BJ (cell line): Measurements from ENCODE around the gene CBX2. TPM values are rescaled to one million over a fixed set of nuclear protein-coding genes. Genes with fewer than 3 reads are reported as not detected.

Experiments used
- CTCF ChIA-PET: fragments of 350-600 bp; formaldehyde crosslinking; extraction: SDS; loops from one replicate; lab custom pipeline; 2021; ENCODE audit warnings: antibody characterized with exemption, inconsistent platforms; lab: Yijun Ruan, JAX
- POLR2A ChIA-PET: fragments of 300-600 bp; sonication (Branson Sonifier 250); formaldehyde crosslinking; extraction: SDS; loops from one replicate; lab custom pipeline; 2021; ENCODE audit warnings: antibody characterized with exemption; lab: Charles Lee
- DNase-seq: peaks from one replicate; pipeline ENCODE4 v3.0.0-alpha.2; 2011; ENCODE audit warnings: low read depth
- H3K27me3 ChIP-seq: 2 replicates; pipeline ENCODE4 v1.6.0; 2011; ENCODE audit warnings: low read length; ENCODE audit not compliant: control insufficient read depth, insufficient read depth
- H3K36me3 ChIP-seq: 2 replicates; pipeline ENCODE4 v1.5.1; 2011; ENCODE audit warnings: low read length; ENCODE audit not compliant: control insufficient read depth, insufficient read depth
- H3K4me3 ChIP-seq: 2 replicates; pipeline ENCODE4 v1.5.1; 2011; ENCODE audit warnings: low read depth, mild to moderate bottlenecking, control low read depth, low read length
- polyA plus RNA-seq: library from polyadenylated mRNA; depleted of rRNA; stranded (reverse); fragments of >200 nt; gene quantifications from 2 replicates; pipeline ENCODE4 v1.2.3, GENCODE V29; 2011
- TF ChIP-seq, protein P1 (sequence below): IDR thresholded peaks from 2 replicates; pipeline ENCODE4 v1.5.1; 2011; ENCODE audit warnings: low read depth, mild to moderate bottlenecking, control low read depth, inconsistent platforms, low read length, moderate library complexity; ENCODE audit not compliant: insufficient read depth

Gene CBX2
- polyA plus RNA-seq, 1 experiment: 1.5 TPM

GRCh38 chr17:79814127-79814973, 36.4 kb downstream of the CBX2 start:
- TF ChIP-seq, protein P1, sequence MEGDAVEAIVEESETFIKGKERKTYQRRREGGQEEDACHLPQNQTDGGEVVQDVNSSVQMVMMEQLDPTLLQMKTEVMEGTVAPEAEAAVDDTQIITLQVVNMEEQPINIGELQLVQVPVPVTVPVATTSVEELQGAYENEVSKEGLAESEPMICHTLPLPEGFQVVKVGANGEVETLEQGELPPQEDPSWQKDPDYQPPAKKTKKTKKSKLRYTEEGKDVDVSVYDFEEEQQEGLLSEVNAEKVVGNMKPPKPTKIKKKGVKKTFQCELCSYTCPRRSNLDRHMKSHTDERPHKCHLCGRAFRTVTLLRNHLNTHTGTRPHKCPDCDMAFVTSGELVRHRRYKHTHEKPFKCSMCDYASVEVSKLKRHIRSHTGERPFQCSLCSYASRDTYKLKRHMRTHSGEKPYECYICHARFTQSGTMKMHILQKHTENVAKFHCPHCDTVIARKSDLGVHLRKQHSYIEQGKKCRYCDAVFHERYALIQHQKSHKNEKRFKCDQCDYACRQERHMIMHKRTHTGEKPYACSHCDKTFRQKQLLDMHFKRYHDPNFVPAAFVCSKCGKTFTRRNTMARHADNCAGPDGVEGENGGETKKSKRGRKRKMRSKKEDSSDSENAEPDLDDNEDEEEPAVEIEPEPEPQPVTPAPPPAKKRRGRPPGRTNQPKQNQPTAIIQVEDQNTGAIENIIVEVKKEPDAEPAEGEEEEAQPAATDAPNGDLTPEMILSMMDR: no peak
- H3K27me3 ChIP-seq: peaks cover 67% of the 10 kb centered on the region
- no peak overlapping the region for H3K4me3 ChIP-seq
- no peak for DNase-seq
- CTCF ChIA-PET: interaction anchor here (0.9 to 2.9 kb wide), 3 partner anchors 15 to 178 kb away, joined by 3 to 26 read pairs (median 4); partner anchors contain the start of gene CBX4
- POLR2A ChIA-PET: no interaction called here
- H3K36me3 ChIP-seq: no peaks in the 10 kb centered on the region

DNA sequence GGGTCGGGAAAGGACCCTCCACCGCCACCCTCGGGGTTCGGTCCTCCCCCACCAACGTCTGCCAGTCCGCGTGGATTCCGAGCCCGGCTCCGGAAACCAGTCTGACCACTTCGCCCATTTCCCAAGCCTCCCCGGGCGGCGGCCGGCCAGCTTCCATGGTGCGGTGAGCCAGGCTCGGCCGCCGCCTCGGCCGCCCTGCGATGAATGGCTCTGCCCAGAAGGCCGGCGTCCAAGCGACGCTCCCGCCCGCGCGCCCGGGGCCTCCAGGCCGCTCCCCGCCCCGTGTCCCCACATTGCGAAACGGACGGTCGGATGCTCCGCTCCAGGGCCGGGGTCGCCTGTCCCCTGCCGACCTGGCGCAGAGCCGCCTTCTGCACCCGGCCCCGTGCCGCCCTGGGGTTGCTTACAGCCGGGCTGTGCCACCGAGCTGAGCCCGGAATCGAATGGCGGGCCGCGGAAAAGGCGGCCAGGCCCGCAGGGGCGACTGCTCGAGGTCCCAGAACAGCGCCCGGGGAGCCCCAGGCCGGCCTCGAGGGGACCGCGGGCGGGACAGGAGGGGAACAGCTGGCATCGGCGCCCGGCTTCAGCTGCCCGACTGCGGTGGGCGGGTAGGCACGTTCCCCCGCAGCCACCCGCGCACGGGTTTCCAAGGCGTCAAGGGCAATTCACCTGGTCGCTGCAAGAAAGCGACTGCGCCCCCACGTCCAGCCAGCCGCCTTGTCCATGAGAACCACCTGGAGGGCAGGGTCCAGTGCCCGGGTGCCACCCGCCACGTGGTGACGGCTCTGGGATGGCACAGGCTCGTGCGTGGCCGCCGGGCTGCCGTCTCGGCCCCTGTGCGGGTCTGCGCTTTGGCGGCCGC, 37.3 kb downstream of the CBX2 start:
- ChIA-PET POLR2A (no interaction called here), CTCF (interaction anchor here (0.9 to 1.0 kb wide), 2 partner anchors 16 to 177 kb away, joined by 3 to 4 read pairs; no protein-coding TSS in a partner anchor)
- TF ChIP-seq, protein P1: no peak
- peaks cover 68% of the 10 kb centered on the region for H3K27me3 ChIP-seq
- no peaks in the 10 kb centered on the region for H3K36me3 ChIP-seq
- no peak for DNase-seq
- no peak overlapping the region for H3K4me3 ChIP-seq

GRCh38 chr17:79815836-79816461, 38.0 kb downstream of the CBX2 start:
- TF ChIP-seq, protein P1: no peak
- POLR2A ChIA-PET: no interaction called here

DNA sequence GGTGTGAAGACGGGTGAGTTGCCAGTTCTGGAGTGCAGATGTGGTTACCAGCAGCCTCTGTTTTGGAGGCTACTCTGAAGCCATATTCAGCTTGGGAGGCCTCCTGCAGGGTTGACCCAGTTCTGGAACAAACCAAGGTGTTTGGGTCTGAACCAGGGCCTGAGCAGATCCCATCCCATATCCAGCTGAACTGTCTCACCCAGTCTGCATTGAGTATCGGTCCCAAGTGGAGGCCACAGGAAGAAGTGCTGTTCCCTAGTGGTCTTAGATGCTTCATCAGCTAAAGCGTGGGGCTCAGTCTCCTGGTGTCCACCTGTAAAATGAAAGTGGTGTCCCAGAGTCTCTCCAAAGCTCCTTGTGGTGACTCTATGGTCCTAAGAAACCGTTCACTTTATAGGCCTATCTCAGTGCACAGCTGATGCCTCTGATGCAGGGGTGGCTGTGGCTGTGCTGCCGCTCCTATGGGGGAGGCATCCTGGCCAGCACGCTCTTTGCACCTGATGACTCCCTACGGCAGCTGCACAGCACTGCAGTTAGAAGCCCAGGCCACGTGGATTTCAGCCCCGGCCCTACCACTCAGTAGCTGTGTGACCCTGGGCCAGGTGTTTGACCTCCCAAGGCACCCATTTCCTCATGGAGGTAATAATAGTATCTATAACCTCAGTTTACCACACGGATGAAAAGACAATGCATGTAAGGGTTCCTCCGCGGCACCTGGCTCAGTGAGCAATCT, 40.2 kb downstream of the CBX2 start:
- ChIA-PET CTCF (interaction anchor here (1.1 to 7.1 kb wide), 5 partner anchors 10 to 76 kb away, joined by 3 to 39 read pairs (median 3); partner anchors contain the start of genes CBX4 and CBX8), POLR2A (interaction anchor here (0.6 kb wide), 1 partner anchor 9 kb away, joined by 4 read pairs; no protein-coding TSS in a partner anchor)
- Histone ChIP-seq H3K27me3 (peaks cover 53% of the 10 kb centered on the region), H3K36me3 (no peaks in the 10 kb centered on the region), H3K4me3 (no peak overlapping the region)
- TF ChIP-seq, protein P1: no peak
- no peak for DNase-seq

More at GRCh38 chr17:79815836-79816461, 38.0 kb downstream of the CBX2 start:
- H3K4me3 ChIP-seq: no peak overlapping the region
- CTCF ChIA-PET: interaction anchor here (7.1 kb wide), 1 partner anchor 19 kb away, joined by 39 read pairs; no protein-coding TSS in a partner anchor
- DNase-seq: no peak
- H3K27me3 ChIP-seq: peaks cover 68% of the 10 kb centered on the region
- no peaks in the 10 kb centered on the region for H3K36me3 ChIP-seq
